Cardiac fibroblast (primary cell): ENCODE measurements around the gene UGT1A10.

ENCODE experiments used
- DNase-seq, 2 donors: peaks; one replicate each; pipeline versions ENCODE4 v3.0.0 to v3.0.0-alpha.2; 2010; ENCODE audit warnings: low read depth in 2 of 2
- H3K4me3 ChIP-seq, 2 donors: replicated peaks in 1 of 2; 1 replicate in 1 of 2; 2 replicates in 1 of 2; pipeline ENCODE4 v1.5.1; 2011; ENCODE audit warnings: low read depth in 2 of 2, low read length in 2 of 2, mild to moderate bottlenecking in 2 of 2, moderate library complexity in 1 of 2
- TF ChIP-seq, protein P1 (sequence below): IDR thresholded peaks from one replicate; pipeline ENCODE4 v1.5.1; 2011; ENCODE audit warnings: low read depth, mild to moderate bottlenecking, low read length, inconsistent platforms

The UGT1A10 gene

DNA sequence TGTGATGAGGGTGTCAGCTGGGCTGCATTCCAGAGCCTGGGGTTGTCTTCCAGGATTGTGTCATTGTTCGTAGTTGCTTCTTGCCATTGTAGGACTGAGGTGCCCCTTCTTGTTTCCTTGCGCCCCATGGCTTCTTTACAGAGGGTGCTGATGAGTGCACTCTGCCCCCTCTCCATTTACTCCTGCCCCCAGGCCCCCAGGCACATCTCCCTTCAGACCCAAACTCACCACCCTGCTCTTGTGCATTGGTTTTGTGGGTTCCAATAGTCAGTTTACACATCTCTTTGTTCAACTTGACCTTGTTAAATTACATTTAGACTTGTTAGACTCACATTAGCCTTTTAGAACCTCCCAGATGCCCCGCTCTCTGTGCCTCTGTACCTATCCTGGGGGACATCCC is 184.9 kb downstream of the UGT1A10 start:
- H3K4me3 ChIP-seq: no peak overlapping the region
- DNase-seq: no peak
- TF ChIP-seq, protein P1, sequence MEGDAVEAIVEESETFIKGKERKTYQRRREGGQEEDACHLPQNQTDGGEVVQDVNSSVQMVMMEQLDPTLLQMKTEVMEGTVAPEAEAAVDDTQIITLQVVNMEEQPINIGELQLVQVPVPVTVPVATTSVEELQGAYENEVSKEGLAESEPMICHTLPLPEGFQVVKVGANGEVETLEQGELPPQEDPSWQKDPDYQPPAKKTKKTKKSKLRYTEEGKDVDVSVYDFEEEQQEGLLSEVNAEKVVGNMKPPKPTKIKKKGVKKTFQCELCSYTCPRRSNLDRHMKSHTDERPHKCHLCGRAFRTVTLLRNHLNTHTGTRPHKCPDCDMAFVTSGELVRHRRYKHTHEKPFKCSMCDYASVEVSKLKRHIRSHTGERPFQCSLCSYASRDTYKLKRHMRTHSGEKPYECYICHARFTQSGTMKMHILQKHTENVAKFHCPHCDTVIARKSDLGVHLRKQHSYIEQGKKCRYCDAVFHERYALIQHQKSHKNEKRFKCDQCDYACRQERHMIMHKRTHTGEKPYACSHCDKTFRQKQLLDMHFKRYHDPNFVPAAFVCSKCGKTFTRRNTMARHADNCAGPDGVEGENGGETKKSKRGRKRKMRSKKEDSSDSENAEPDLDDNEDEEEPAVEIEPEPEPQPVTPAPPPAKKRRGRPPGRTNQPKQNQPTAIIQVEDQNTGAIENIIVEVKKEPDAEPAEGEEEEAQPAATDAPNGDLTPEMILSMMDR: no peak

DNA sequence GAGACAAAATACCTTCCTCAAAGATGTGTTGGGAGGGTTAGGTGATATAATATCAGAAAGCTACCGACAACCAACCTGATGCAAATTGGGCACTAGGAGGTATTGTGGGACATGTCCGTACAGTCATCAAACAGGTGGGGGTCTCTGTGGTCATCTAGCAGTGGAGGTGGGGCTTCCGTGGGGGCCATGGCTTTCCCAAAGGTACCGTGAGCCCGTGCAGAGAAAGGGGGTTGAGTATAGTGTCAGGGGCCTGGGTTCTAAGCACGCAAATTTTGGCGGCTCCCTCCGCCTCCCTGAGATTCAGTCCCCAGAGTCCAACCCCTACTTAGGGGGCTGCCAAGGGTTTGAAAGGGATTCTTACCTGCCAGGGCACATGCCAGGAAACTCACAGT is 185.5 kb downstream of the UGT1A10 start:
- TF ChIP-seq, protein P1: no peak
- no peak for DNase-seq
- H3K4me3 ChIP-seq: no peak overlapping the region

DNA sequence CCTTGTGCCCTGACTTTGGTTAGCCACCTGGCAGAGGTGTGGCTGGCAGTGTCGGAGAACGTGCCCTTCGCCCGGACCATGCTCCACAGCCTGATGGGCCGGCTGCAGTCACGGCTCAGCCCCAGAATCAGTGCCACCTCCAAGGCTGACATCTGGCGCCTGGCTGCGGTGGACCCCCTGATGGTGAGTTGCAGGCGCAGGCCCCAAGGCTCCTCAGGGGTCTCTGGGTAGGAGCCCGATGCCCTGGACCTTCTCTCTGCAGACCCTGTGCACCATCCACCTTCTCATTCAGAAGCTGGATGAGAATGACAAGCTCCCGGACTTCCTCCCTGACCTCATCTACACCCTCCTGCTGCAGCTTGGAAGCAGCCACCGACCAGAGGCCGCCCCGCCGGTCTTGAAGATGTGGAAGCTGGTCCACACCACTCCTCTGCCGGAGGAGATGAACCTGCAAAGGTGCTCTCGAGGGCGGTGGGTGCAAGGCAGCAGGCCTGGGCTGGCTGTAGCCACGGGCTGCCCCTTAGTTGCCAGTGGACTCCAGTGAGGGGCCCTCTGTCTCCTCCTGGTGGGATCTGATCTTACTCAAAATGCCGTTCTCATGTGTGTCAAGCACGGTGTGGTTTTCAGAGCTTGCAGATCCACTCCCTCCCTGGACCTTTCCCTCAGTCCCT is 186.0 kb downstream of the UGT1A10 start:
- TF ChIP-seq, protein P1: no peak
- no peak for DNase-seq
- H3K4me3 ChIP-seq: no peak overlapping the region
